ENCODE results near the gene PARVA.
"Not testable (repeated sequence)": the region's sequence is repeated elsewhere in the genome, so short reads cannot be mapped to it uniquely, and the experiment has no call there.

The PARVA gene, protein sequence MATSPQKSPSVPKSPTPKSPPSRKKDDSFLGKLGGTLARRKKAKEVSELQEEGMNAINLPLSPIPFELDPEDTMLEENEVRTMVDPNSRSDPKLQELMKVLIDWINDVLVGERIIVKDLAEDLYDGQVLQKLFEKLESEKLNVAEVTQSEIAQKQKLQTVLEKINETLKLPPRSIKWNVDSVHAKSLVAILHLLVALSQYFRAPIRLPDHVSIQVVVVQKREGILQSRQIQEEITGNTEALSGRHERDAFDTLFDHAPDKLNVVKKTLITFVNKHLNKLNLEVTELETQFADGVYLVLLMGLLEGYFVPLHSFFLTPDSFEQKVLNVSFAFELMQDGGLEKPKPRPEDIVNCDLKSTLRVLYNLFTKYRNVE

DNA sequence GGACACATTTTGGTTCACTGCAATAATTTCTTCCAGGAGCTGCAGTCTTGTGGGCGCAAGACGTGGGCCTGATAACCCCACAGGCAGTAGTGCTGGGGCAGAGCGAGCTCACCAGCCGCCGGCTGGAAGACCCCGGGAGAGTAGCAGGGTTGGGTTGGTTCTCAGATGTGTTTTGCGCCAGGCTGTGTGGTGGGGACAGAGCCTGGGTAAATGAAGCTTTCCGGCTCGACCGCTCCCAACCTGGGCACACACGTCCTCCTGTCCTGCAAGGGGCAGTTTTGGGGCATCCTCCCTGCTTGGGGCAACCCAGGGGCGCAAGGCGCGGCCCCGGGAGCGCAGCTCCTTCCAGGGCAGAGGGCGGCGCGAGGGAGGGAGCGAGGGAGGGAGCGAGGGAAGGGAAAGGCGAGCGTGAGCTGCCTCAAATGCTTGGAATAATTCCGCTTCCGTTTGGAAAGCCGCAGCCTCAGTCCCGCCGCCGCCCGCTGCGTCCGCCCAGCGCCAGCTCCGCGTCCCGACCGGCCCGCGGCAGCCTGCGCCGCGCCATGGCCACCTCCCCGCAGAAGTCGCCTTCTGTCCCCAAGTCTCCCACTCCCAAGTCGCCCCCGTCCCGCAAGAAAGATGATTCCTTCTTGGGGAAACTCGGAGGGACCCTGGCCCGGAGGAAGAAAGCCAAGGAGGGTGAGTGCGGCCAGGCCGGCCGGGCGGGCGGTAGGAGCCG is at the start of gene PARVA:
Gene PARVA, plus strand, starts transcription at position 466 of the 718 bp plus-strand sequence. Its CDS starts 77 bp downstream, at position 543.
- DNase-seq: peak; percentile 90

DNA sequence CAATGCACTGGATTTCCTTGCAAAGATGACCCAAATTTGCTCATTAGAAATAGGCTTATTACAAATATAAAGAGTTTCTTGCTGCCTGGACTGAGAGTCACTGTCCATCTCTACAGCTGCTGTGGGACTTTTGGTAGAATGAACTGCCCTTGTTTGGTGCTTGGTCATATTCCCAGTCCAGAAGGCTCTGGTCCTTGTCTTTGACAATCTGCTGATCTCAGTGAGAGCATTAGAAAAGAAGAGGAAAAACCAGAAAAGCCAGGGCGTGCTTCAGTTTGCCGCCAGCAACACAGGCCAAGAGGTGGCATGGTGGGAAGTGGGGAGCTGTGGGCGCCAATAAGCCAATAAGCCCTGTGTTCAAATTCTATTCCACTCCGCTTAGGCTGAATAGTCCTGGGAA is 48.2 kb upstream of the PARVA start:
- no peak for DNase-seq

GRCh38 chr11:12329797-12330196 is 47.6 kb upstream of the PARVA start:
- no peak for DNase-seq

GRCh38 chr11:12330485-12331231 is 46.7 kb upstream of the PARVA start:
- DNase-seq: peak; percentile 88

DNA sequence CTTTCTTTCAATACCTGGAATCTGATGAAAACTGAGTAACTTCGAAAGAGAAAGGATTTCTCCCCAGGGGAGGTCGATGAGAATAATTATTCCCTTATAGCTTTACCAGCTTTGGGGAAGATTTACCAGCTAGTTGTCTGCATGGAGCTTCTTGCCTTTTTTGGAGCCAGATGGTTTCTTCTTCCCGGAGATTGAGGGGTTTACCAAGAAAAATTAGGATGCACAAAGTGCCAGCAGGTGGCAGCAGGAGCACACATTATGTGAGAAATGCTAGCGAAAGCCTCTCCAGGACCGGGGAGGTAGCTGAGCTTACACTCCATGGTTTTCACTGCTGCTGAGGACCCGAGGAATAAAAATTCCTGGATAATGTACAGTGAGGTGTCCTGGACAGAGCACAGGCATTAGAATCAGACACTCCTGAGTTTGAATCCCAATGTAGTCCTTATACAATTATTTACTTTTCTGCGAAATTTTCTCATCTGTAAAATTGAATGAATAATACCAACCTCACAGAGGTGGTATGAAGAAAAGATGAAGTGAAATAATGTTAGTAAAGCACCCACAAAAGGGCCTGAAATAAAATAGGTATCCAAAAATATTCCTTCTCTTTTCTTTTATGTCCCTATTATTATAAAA is 46.0 kb upstream of the PARVA start:
- peak; percentile 90 for DNase-seq

- DNase-seq: no peak
These were observed 33.8 kb upstream of the PARVA start for GRCh38 chr11:12343526-12343925.

- no peak for DNase-seq
These were observed 23.8 kb upstream of the PARVA start for GRCh38 chr11:12353534-12353933.

DNA sequence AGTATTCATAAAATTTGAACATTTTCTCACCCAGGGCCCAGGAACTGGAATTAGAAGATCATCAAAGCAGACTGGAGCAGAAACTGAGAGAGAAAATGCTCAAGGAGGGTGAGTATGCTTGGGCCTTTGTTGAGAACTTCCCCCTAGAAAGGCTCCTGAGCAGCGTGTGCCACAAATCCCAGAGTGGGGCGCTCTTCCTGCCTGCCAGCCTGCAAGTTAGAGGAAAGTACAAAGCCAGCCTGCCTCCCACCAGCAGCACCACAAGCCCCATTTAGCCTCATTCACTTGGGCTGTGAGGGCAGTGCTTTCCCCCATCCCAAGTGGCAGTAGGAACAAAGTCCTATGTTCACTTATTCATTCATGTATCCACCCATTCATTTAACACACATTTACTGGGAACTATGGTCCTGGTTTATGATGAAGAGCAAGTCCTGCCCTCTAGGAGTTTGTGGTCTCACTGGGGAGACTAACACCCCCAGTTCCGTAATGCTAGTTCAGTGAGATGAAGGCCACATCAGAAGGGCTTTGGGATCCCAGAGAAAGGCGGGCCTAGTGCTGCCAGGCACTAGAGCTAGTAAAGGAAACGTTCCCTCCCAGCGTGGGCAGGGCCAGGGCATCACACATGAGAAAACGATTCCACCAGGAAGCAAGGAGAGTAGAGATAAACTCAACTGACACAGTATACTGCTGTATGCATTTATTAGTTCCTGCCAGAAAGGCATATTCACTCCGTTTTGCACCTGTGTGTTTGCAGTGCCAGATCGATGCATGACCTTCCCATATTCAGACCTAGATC is 22.4 kb upstream of the PARVA start:
- DNase-seq: no peak

GRCh38 chr11:12356944-12357655 is 20.3 kb upstream of the PARVA start:
- no peak for DNase-seq

GRCh38 chr11:12357697-12358096 is 19.7 kb upstream of the PARVA start:
- not testable (repeated sequence) for DNase-seq

GRCh38 chr11:12358302-12359188 is 18.8 kb upstream of the PARVA start:
- no peak for DNase-seq

- no peak for DNase-seq
These were observed 17.6 kb upstream of the PARVA start for GRCh38 chr11:12359761-12360160.

- DNase-seq: no peak
These were observed 15.7 kb upstream of the PARVA start for GRCh38 chr11:12361682-12362081.

GRCh38 chr11:12362857-12363256 is 14.5 kb upstream of the PARVA start:
- no peak for DNase-seq

GRCh38 chr11:12363373-12363772 is 14.0 kb upstream of the PARVA start:
- DNase-seq: no peak

DNA sequence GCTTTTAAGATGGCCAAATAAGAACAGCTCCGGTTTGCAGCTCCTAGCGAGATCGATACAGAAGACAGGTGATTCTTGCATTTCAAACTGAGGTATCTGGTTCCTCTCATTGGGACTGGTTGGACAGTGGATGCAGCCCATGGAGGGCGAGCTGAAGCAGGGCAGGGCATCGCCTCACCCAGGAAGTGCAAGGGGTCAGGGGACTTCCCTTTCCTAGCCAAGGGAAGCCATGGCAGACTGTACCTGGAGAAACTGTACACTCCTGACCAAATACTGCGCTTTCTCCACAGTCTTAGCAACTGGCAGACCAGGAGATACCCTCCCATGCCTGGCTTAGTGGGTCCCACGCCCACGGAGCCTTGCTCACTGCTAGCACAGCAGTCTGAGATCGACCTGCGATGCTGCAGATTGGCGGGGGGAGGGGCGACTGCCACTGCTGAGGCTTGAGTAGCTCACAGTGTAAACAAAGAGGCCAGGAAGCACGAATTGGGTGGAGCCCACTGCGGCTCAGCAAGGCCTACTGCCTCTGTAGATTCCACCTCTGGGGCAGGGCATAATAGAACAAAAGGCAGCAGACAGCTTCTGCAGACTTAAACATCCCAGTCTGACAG is 11.3 kb upstream of the PARVA start:
- peak; percentile 53 for DNase-seq

DNA sequence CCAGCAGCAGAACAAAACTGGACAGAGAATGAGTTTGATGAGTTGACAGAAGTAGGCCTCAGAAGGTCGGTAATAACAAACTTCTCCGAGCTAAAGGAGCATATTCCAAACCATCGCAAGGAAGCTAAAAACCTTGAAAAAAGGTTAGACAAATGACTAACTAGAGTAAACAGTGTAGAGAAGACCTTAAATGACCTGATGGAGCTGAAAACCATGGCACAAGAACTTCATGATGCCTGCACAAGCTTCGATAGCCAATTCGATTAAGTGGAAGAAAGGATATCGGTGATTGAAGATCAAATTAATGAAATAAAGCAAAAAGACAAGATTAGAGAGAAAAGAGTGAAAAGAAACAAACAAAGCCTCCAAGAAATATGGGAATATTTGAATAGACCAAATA is 10.3 kb upstream of the PARVA start:
- DNase-seq: not testable (repeated sequence)

- DNase-seq: no peak
These were observed 5.3 kb upstream of the PARVA start for GRCh38 chr11:12372111-12372510.

GRCh38 chr11:12375720-12376119 is 1.7 kb upstream of the PARVA start:
- no peak for DNase-seq
